Measurements from ENCODE around the gene TMSB4X. TPM values are rescaled to one million over a fixed set of nuclear protein-coding genes. Genes with fewer than 3 reads are reported as not detected.
A peak's percentile ranks its signal among the peaks of the same experiment; 100 is the strongest.

The TMSB4X gene
- polyA plus RNA-seq, 1 of the 3 experiments (the other 2 are of a cell fraction) = 4,830 TPM

DNA sequence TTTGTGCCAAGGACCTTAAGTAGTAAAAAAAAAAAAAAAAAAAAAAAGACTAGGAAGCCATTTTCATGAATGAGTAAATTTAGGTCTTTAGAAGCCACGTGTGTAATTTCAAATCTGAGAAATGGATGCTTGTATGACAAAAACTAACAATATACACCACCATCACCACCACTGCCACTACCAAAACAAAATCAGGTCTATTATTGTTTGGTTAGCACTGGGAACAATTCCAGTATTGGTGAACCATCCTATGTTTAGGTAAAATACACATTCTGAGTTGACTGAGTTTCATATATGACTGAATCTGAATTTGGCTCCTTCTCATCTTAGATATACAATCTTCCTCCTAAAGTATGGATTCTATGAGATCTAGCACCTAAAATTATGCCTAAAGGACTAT is 8.8 kb upstream of the TMSB4X start:
- Histone ChIP-seq H3K9me2 (no peaks in the 10 kb centered on the region), H3K9ac (no peak overlapping the region), H3F3A (replicated peaks; ENCODE audit: insufficient read depth) (peaks cover 17% of the 10 kb centered on the region), H3K79me2 (ENCODE audit: insufficient read depth) (no peaks in the 10 kb centered on the region), H2AFZ (ENCODE audit: low read depth) (no peak overlapping the region), H3K9me3 (no peaks in the 10 kb centered on the region), H4K20me1 (ENCODE audit: insufficient read depth) (no peaks in the 10 kb centered on the region), H3K27ac (ENCODE audit: low read depth in 2 of 2, low read length in 1 of 2) (no peak overlapping the region), H3K27me3 (ENCODE audit: insufficient read depth) (no peaks in the 10 kb centered on the region), H3K36me3 (replicated peaks in 1 of 2; ENCODE audit: control insufficient read depth in 1 of 2, insufficient read depth in 2 of 2, low read length in 1 of 2) (no peaks in the 10 kb centered on the region), H3K4me1 (ENCODE audit: control insufficient read depth in 1 of 2, insufficient read depth in 2 of 2, low read depth in 1 of 2, low read length in 1 of 2) (peaks cover 0 to 4% of the 10 kb centered on the region in 2 experiments; a peak in 2 of 4 replicates), H3K4me3 (ENCODE audit: low read depth in 2 of 2, low read length in 1 of 2) (no peak overlapping the region), H3K4me2 (no peak overlapping the region)
- ChIA-PET POLR2A (no interaction called here), CTCF (interaction anchor here (1.6 to 1.9 kb wide), 2 partner anchors 19 to 522 kb away, joined by 4 to 11 read pairs; no protein-coding TSS in a partner anchor)
- no peak for TF ChIP-seq USF2 (IDR thresholded peaks at IDR 0.05; ENCODE audit: borderline replicate concordance, low read depth, low read length)
- TF ChIP-seq, protein P1, sequence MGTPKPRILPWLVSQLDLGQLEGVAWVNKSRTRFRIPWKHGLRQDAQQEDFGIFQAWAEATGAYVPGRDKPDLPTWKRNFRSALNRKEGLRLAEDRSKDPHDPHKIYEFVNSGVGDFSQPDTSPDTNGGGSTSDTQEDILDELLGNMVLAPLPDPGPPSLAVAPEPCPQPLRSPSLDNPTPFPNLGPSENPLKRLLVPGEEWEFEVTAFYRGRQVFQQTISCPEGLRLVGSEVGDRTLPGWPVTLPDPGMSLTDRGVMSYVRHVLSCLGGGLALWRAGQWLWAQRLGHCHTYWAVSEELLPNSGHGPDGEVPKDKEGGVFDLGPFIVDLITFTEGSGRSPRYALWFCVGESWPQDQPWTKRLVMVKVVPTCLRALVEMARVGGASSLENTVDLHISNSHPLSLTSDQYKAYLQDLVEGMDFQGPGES (IDR thresholded peaks at IDR 0.05; ENCODE audit: low read depth, low read length) = no peak
- 52% methylated on average over 1 of the region's 1 CpG for WGBS (ENCODE audit: low lambda C conversion rate)
- no peak for DNase-seq

- CTCF ChIA-PET = interaction anchor here (1.8 to 2.6 kb wide), 2 partner anchors 21 to 520 kb away, joined by 9 to 10 read pairs; no protein-coding TSS in a partner anchor
Observed at GRCh38 chrX:12967711-12968465, 7.0 kb upstream of the TMSB4X start.

More at GRCh38 chrX:12967711-12968465, 7.0 kb upstream of the TMSB4X start:
- peak overlapping the region; percentile 78; the same call in 1 of the 2 replicates for H2AFZ ChIP-seq (ENCODE audit: low read depth)
- H3K4me2 ChIP-seq = no peak overlapping the region
- H3K9me2 ChIP-seq = no peaks in the 10 kb centered on the region
- no peaks in the 10 kb centered on the region for H4K20me1 ChIP-seq (ENCODE audit: insufficient read depth)
- no peak for TF ChIP-seq FOXM1 (IDR thresholded peaks at IDR 0.05; ENCODE audit: low read depth)
- TF ChIP-seq TAF1 (IDR thresholded peaks at IDR 0.05; ENCODE audit: borderline replicate concordance, low read depth, low read length) = no peak
- TF ChIP-seq, protein P2, sequence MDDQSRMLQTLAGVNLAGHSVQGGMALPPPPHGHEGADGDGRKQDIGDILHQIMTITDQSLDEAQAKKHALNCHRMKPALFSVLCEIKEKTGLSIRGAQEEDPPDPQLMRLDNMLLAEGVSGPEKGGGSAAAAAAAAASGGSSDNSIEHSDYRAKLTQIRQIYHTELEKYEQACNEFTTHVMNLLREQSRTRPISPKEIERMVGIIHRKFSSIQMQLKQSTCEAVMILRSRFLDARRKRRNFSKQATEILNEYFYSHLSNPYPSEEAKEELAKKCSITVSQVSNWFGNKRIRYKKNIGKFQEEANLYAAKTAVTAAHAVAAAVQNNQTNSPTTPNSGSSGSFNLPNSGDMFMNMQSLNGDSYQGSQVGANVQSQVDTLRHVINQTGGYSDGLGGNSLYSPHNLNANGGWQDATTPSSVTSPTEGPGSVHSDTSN (IDR thresholded peaks at IDR 0.05) = no peak
- no peak for TF ChIP-seq CTCF (IDR thresholded peaks at IDR 0.05)
- no peak for TF ChIP-seq NFIC (IDR thresholded peaks at IDR 0.05; ENCODE audit: borderline replicate concordance)
- no peak for TF ChIP-seq RXRA (IDR thresholded peaks at IDR 0.05; ENCODE audit: borderline replicate concordance, low read depth)
- TF ChIP-seq MAX (IDR thresholded peaks at IDR 0.05; ENCODE audit: low read depth) = no peak
- TF ChIP-seq, protein P1 (IDR thresholded peaks at IDR 0.05; ENCODE audit: low read depth, low read length) = no peak
- no peak for TF ChIP-seq GATA2 (CRISPR knock-in tag; IDR thresholded peaks at IDR 0.05)
- no peak overlapping the region for H3K4me3 ChIP-seq (ENCODE audit: low read depth in 2 of 2, low read length in 1 of 2)
- H3K27me3 ChIP-seq (ENCODE audit: insufficient read depth) = no peaks in the 10 kb centered on the region
- no peaks in the 10 kb centered on the region; the same call in 1 of the 2 replicates for H3K79me2 ChIP-seq (ENCODE audit: insufficient read depth)
- H3K9me3 ChIP-seq = no peaks in the 10 kb centered on the region
- H3K4me1 ChIP-seq (ENCODE audit: control insufficient read depth in 1 of 2, insufficient read depth in 2 of 2, low read depth in 1 of 2, low read length in 1 of 2) = peaks cover 0 to 5% of the 10 kb centered on the region in 2 experiments; a peak in 1 of 4 replicates
- no peak for DNase-seq
- WGBS (ENCODE audit: low lambda C conversion rate) = 69% methylated on average over 14 of the region's 15 CpGs
- H3K9ac ChIP-seq = no peak overlapping the region
- no peak overlapping the region for H3K27ac ChIP-seq (ENCODE audit: low read depth in 2 of 2, low read length in 1 of 2)
- POLR2A ChIA-PET = no interaction called here
- H3F3A ChIP-seq (replicated peaks; ENCODE audit: insufficient read depth) = peaks cover 15% of the 10 kb centered on the region
- H3K36me3 ChIP-seq (replicated peaks in 1 of 2; ENCODE audit: control insufficient read depth in 1 of 2, insufficient read depth in 2 of 2, low read length in 1 of 2) = no peaks in the 10 kb centered on the region
